ENCODE measurements around the gene PRSS36. TPM values are rescaled to one million over a fixed set of nuclear protein-coding genes. Genes with fewer than 3 reads are reported as not detected.

Gene PRSS36
- polyA plus RNA-seq, 1 donor from 2014 or later = 2.0 TPM

- no peak overlapping the region for H3K27ac ChIP-seq (ENCODE audit: low read length)
- H3K27me3 ChIP-seq (ENCODE audit: insufficient read depth, low read depth, low read length) = no peaks in the 10 kb centered on the region
- no peak overlapping the region for H3K4me3 ChIP-seq (ENCODE audit: low read length)
- no peaks in the 10 kb centered on the region for H3K79me2 ChIP-seq (replicated peaks; ENCODE audit: insufficient read depth, low read length)
- H2AFZ ChIP-seq (ENCODE audit: low read depth, low read length) = no peak overlapping the region
- TF ChIP-seq TAF1 (IDR thresholded peaks at IDR 0.05; ENCODE audit: low read depth) (no peak), MXI1 (conservative IDR thresholded peaks at IDR 0.05; ENCODE audit: poor library complexity, severe bottlenecking) (no peak), POLR2AphosphoS5 (IDR thresholded peaks at IDR 0.05) (no peak), EP300 (conservative IDR thresholded peaks at IDR 0.05; ENCODE audit: poor library complexity, severe bottlenecking) (no peak), EZH2 (IDR thresholded peaks at IDR 0.05; ENCODE audit: borderline replicate concordance, insufficient read depth, low read length, poor library complexity, severe bottlenecking) (no peak), REST (IDR thresholded peaks at IDR 0.05; ENCODE audit: borderline replicate concordance) (no peak)
- H4K20me1 ChIP-seq (ENCODE audit: insufficient read depth) = no peaks in the 10 kb centered on the region
- H3K4me2 ChIP-seq (ENCODE audit: low read length) = no peak overlapping the region
- no peaks in the 10 kb centered on the region for H3K9me3 ChIP-seq (ENCODE audit: low read length)
- H3K9ac ChIP-seq (ENCODE audit: low read length) = no peak overlapping the region
- no peaks in the 10 kb centered on the region for H3K36me3 ChIP-seq (ENCODE audit: insufficient read depth, low read length)
- no peaks in the 10 kb centered on the region for H3K9me2 ChIP-seq (ENCODE audit: insufficient read depth, low read length)
- no peaks in the 10 kb centered on the region for H3F3A ChIP-seq (ENCODE audit: insufficient read depth, low read length, poor library complexity, severe bottlenecking)
These were observed 49.8 kb downstream of the PRSS36 start for GRCh38 chr16:31099860-31100638.

- H4K20me1 ChIP-seq (ENCODE audit: insufficient read depth) = no peaks in the 10 kb centered on the region
- H3K9ac ChIP-seq (ENCODE audit: low read length) = peak within 1 kb of the TSS; percentile 91
- peak within 1 kb of the TSS; percentile 87 for H3K4me2 ChIP-seq (ENCODE audit: low read length)
- peak within 1 kb of the TSS; percentile 99 for H3K4me3 ChIP-seq (ENCODE audit: low read length)
- no peaks in the 10 kb centered on the region for H3K27me3 ChIP-seq (ENCODE audit: insufficient read depth, low read depth, low read length)
- H3K36me3 ChIP-seq (ENCODE audit: insufficient read depth, low read length) = no peaks in the 10 kb centered on the region
- peak within 1 kb of the TSS; percentile 75 for H2AFZ ChIP-seq (ENCODE audit: low read depth, low read length)
- no peaks in the 10 kb centered on the region for H3K9me3 ChIP-seq (ENCODE audit: low read length)
- TF ChIP-seq REST (IDR thresholded peaks at IDR 0.05; ENCODE audit: borderline replicate concordance) (peak; percentile 92), EP300 (conservative IDR thresholded peaks at IDR 0.05; ENCODE audit: poor library complexity, severe bottlenecking) (peak; percentile 79), RAD21 (conservative IDR thresholded peaks at IDR 0.05) (peak; percentile 53), TAF1 (IDR thresholded peaks at IDR 0.05; ENCODE audit: low read depth) (peak; percentile 91), EZH2 (IDR thresholded peaks at IDR 0.05; ENCODE audit: borderline replicate concordance, insufficient read depth, low read length, poor library complexity, severe bottlenecking) (no peak), CTCF (IDR thresholded peaks at IDR 0.05; ENCODE audit: poor library complexity, severe bottlenecking) (peak; percentile 37), SMC3 (conservative IDR thresholded peaks at IDR 0.05; ENCODE audit: poor library complexity) (peak; percentile 63), MXI1 (conservative IDR thresholded peaks at IDR 0.05; ENCODE audit: poor library complexity, severe bottlenecking) (peak; percentile 97), POLR2AphosphoS5 (IDR thresholded peaks at IDR 0.05) (peak; percentile 83)
- peak within 1 kb of the TSS; percentile 90 for H3K27ac ChIP-seq (ENCODE audit: low read length)
- no peaks in the 10 kb centered on the region for H3F3A ChIP-seq (ENCODE audit: insufficient read depth, low read length, poor library complexity, severe bottlenecking)
- H3K9me2 ChIP-seq (ENCODE audit: insufficient read depth, low read length) = no peaks in the 10 kb centered on the region
- H3K79me2 ChIP-seq (replicated peaks; ENCODE audit: insufficient read depth, low read length) = peaks cover 11% of the 10 kb centered on the region
These were observed 55.3 kb downstream of the PRSS36 start, which contains the start of gene VKORC1 for GRCh38 chr16:31094424-31095120. TSS of gene VKORC1 (minus strand) at chr16:31094797. CDS start at chr16:31094729, 68 bp downstream.

Data from neural cell (in vitro differentiated cells).